RPMI7951 (cell line): ENCODE data around the gene BTBD2. TPM values are rescaled to one million over a fixed set of nuclear protein-coding genes. Genes with fewer than 3 reads are reported as not detected.
A peak's percentile ranks its signal among the peaks of the same experiment; 100 is the strongest.

Experiments
- DNase-seq: peaks from one replicate; pipeline ENCODE4 v3.0.0-alpha.2; 2012; ENCODE audit warnings: low read depth
- total RNA-seq: library from RNA; depleted of rRNA; stranded (reverse); fragments of >200 nt; shearing (Covaris generic); gene quantifications from 2 replicates; pipeline ENCODE4 v1.2.3, GENCODE V29; 2014; rRNA removed

BTBD2 gene
- total RNA-seq, result 37.0 and 42.1 TPM in 2 replicates

DNA sequence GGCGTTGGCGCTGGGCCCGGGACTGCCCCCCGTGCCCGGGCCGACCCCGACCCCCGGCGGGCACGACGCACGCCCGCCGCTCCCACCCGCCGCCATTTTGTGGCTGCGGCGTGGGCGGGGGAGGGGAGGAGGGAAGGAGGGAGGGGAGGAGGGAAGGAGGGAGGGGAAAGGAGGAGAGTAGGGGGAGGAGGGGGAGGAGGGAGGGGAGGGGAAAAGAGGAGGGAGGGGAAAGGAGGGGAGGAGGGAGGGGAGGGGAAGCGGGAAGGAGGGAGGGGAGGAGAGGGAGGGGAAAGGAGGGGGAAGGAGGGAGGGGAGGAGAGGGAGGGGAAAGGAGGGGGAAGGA is at the start of gene BTBD2:
BTBD2 (minus strand) TSS at position 107 of the 343 bp plus-strand sequence; CDS start at position 96, 11 bp downstream.
- peak; percentile 79 for DNase-seq

DNA sequence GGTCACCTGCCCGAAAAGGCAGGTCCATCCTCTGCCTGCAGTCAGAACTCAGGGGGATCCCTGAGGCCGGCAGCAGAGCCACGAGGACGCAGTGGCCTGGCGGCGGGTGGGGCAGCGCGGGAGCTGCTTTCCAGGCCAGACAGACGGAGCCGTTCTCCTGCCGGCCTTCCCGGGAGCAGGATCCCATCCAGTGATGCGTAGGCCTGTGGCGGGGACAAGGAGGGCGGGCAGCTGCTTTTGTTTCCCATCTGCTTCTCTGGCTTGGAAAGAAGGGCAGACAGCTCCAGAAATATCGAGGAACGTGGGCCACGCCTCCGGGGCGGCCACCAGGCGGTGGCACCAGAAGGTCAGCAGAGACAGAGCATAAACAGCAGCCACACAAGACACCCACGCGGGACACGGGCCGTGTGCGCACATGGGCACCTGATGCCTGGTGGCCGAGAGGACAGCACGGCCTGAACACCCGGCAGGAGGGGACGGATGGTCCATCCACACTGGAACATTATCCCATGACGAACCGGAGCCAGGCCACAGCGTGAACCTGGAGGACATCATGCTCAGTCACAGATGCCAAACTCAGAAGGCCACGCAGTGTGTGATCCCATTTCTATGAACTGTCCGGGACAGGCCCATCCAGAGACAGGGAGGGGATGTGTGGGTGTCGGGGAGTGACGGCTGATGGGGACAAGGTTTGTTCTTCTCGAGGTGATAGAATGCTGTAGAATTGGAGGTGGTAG is 49.4 kb upstream of the BTBD2 start:
- DNase-seq, result no peak

DNA sequence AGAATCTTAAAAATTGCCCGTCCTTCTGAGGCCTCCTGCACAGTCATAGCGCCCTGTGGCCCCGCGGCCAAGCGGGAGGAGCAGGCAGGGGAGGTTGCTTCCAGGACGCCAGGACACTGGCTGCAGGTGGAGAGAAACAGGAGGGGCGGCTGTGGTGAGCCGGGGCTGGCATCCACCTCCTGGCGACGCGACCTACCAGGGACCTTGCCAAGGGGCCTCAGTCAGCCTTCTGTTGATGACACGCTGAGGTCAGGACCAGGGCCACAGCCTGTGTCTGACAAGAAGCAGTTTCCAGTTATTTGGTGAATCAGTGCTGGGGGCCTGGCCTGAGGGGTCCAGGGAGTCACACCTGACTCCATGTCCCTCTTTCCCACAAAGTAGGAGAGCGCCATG is 48.9 kb upstream of the BTBD2 start:
- DNase-seq, result no peak

DNA sequence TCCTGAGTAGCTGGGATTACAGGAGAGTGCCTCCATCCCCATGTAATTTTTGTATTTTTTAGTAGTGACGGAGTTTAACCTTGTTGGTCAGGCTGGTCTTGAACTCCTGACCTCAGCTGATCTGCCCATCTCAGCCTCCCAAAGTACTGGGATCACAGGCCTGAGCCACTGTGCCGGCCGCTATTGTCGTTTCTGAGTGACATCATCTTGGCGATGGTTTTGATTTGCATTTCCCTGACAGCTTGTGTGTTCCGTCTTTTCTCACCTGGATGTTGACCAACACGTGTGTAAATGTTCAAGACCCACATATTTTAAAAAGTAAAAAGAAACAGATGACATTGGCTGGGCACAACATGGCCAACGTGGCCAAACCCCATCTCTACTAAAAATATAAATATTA is 48.3 kb upstream of the BTBD2 start:
- no peak for DNase-seq

DNA sequence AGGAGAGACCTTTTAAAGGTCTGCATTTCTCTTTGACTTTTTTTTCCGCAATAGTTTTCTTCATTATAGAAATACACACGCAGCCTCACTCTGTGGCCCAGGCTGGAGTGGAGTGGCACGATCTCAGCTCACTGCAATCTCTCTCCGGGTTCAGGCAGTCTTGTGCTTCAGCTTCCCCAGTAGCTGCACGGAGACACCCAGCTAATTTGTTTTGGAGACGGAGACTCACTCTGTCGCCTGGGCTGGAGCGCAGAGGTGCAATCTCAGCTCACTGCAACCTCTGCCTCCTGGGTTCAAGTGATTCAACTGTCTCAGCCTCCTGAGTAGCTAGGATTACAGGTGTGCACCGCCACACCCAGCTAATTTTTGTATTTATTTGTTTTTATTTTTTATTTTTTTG is 47.3 kb upstream of the BTBD2 start:
- no peak for DNase-seq

DNA sequence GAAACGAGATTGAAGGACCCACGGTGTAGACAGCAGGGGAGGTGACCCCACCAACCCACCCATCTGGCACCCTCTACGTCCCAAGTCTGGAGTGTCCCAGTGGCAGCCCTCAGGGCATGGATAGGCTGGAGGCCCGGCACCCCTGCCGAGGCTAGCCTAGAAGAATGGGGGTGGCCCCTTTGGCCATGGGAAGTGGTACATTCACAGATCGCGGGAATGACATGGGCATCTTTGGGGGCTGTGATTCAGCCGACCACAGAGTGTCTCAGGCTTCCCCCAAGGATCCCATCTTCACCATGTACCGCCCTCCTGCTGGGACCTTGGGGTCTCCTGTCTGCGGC is 46.8 kb upstream of the BTBD2 start:
- no peak for DNase-seq

DNA sequence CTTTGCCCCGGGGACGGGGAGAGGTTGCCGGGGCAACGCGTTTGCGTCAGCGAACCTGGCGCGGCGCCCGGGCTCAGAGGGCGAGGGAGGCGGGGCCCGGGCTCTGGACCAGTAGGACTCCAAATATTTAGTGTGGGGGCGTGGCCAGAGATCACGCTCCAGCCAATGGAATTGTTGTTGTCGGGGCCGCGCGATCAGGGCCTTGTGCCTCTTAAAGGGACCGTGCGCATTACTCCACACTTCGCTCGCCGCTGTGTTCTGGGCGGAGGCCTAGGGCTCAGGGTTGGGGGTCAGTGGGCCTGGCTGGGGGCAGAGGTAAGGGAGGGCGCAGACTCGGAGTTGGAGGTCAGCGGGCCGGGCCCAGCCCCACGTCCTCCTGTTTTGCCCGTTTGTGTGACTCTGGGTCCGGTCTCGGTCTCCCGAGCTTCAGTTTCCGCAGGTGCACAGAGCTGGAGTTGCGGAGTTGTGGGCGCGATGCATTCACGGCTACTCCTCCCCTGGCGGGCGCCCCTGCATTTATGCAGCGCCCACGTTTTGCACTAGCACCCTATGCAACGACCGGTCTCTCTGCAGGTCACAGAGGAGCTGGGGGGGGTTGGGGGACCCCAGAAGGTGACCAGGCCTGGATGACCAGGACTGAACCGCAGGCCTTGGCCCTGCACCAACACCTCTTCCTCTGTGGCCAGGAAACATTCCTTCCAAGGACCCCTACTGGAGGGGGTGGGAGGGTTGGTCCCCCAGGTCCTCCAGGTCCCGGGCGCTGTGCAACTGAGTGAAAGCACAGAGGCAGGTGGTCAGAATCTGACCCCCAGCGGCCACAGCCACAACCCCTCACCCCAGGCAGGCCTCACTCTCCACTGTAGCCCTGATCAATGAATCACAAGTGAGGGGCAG is 46.2 kb upstream of the BTBD2 start:
- DNase-seq, result peak; percentile 97

DNA sequence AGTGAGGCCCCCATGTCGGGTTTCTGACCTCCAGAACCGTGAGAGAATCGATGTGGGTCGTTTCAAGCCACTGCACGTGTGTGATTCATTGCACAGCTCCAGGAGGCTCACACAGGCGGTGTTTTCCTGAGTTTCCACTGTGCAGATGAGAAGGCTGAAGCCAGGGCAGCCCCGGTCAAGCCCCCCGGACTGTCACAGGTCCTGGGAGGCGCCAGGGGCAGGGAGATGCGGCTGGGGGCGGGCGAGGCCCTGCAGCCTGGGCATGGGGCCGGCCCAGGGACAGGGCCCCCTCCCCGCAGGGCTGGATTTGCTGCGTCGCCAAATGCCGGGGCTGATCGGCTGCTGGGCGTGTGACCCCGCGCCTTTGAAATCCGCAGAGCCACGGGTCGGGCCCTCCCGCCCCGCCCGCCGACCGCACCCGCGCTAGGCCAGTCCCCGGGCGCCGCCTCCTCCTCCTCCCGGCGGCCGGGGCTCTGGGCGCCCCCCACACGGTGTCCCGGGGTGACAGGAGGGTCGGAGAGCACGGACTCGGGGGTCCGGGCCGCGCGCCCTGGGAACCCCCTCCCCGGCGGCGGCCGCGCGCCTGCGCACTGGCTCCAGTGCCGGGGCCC is 45.5 kb upstream of the BTBD2 start:
- DNase-seq, result peak; percentile 79

DNA sequence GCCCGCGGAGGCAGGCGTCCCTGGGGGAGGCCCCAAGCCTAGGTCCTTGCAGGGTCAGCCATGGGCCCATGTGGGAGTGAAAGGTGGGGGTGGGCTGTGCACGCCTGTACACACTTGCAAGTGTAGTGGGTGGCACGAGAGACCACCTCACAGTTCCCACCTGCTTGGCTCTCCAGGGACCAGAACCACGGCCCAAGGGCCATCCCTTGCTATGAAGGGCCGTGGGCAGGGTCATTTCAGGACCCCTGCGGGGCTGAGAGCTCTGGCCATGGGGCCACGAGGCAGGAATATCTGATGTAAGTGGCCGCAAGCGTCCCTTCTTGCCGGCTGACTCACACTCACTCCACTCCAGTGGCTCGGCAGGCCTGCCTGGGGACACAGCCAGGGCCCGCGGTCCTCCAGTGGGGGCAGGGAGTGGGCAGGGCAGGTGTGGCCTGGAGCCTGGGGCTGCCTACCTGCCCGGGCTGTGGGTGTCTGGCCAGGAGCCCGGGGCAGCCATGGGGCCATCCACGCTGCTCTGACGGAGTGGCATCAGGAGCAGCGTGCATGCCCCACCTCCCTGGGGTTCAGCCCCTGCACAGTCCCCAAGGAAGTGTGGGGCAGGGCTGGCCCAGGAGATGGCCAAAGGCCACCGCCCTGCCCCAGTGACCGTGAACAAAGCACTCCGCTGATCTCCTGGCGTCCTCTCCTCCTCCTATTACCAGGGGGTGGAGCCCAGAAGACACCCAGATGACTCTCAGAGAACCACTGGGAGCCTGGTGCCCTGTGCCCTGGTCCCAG is 44.1 kb upstream of the BTBD2 start:
- peak; percentile 88 for DNase-seq

DNA sequence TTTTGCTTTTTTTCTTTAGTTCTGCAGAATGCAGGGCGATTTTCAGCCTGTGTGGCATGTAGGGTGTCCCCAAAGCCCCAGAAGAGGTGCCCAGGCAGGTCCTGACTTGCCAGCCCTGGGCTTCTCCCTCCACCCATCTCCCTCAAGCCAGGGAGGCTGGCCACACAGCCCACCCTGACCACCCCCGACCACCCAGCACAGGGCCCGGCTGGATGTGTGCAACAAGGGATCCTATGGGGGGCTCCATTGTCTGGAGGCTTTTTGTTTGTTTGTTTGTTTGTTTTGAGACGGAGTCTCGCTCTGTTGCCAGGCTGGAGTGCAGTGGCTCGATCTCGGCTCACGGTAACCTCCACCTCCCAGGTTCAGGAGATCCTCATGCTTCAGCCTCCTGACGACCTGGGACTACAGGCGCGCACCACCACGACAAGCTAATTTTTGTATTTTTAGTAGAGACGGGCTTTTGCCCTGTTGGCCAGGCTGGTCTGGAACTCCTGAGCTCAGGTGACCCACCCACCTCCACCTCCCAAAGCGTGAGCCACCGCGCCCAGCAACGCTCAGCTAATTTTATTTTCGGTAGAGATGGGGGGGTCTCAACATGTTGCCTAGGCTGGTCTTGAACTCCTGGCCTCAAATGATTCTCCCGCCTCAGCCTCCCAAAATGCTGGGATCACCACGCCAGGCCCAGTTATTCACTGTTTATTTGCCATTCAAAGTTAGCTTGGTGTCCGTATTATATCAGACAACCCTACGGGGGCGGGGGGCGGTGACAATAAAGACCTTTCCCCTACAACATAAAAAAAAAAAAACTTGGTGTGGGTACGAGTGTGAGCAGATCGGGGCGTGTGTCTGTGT is 43.3 kb upstream of the BTBD2 start:
- DNase-seq, result no peak

DNA sequence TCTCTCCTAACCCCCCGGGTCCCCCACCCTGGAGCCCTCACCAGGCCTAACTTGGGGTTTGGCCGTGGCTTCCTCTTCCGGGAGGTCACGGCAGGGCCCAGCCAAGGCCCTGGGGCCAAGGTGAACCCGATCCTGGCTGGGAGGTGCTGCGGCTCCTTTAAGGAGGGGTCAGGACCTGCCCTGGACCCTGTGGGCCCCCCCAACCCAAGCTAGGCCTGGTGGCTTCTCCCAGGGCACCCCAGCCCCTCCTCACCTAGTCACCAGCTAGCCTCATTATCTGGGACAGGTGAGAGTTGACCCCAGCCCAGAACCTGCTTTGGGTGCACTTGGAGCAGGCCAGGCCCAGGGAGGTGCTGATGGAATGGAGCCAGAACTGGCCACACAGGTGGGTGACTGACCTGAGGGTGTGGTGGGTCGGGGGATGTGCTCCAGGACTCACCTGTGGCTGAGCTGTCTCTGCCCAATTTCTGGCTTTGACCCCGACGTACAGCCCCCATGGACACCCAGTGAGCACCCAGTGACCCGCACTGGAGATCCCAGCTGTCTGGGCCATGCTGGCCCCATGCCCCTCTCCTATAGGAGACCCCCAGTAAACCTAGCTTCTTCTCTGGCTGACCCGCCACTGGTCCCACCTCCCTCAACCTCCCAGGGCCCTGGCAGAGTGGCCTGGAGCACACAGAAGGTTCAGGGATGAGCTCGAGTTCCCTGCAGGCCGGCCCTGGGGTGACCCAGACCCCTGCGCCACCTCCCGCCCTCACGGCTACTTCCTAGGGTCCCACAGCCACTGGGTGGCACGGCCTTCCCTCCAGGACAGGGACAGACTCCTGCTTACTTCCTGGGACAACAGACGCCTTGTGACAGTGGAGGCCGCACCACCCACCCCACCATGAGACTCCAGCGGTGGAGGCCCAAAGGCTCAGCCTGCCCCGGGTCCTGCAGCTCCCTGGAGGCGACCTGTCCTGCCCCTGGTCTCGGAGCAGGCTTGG is 42.3 kb upstream of the BTBD2 start:
- no peak for DNase-seq

DNA sequence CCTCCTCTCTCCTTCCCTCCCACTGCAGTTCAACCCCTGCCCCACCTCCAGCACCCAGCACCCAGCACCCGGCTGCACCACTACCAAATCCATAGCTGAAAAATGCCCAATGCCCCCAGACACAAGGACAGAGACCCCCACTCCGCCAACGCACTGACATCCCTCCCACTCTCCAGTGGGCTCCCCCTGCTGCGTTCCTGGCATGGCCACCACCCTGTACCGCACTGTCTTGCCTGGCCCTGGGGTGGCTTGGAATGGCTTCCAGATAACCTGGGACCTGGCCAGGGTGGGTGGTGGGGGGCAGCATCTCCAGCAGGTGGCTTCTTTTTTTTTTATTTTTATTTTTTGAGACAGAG is 41.3 kb upstream of the BTBD2 start:
- no peak for DNase-seq

DNA sequence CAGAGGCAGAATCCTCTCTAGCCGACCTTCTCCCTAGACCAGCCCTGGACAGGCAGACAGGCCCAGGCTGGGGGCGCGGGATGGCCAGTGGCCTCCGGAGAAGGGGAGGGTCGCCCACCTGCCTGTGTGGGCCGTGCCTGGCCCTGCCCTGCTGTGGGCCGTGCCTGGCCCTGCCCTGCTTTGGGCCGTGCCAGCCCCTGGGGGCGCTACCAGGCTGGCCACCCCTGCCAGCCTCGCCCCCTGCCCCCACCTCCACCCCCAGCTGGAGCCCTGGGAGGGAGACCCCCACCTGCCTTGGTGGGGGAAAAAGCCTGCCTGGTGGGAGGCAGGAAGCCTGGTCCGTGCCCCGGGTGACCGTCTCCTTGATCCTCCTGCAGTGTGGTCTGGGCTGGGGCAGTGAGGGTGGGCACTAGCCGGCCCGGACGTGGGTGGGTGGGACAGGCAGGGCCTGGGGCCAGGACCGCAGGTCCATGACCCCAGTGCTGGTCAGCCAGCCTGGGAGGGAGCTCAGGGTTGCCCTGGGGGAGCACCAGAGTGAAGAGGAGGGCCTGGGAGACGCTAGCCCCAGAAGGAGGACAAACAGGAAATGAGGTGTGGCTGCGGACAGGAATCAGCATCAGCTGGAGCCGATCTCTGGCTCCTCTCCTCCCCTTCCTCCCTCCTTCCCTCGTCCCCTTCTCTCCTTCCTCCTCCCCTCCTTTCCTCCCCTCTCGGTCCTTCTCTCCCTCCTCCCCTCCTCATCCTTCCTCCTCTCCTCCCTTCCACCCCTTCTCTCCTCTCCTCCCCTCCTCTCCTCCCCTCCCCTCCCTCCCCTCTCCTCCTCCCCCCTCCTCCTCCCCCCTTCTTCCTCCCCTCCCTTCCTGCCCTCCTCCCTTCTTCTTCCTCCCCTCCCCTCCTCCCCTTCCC is 40.7 kb upstream of the BTBD2 start:
- DNase-seq, result peak; percentile 74

DNA sequence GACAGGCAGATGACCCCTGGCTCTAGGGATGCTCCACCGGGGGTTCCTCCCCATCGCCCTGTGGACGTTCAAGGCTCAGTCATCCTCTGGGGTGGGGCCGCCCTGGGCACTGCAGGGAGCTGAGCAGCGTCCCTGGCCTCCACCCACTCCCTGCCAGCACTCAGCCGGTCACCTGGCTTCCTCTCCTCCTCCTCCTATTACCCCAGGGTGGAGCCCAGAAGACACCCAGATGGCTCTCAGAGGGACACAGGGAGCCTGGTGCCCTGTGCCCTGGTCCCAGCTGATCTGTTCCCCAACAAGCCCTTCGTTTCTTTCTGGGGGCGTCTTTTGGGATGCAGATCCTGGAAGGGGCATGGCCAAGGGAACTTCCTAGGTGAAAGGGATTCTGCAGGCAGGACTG is 39.2 kb upstream of the BTBD2 start:
- no peak for DNase-seq

DNA sequence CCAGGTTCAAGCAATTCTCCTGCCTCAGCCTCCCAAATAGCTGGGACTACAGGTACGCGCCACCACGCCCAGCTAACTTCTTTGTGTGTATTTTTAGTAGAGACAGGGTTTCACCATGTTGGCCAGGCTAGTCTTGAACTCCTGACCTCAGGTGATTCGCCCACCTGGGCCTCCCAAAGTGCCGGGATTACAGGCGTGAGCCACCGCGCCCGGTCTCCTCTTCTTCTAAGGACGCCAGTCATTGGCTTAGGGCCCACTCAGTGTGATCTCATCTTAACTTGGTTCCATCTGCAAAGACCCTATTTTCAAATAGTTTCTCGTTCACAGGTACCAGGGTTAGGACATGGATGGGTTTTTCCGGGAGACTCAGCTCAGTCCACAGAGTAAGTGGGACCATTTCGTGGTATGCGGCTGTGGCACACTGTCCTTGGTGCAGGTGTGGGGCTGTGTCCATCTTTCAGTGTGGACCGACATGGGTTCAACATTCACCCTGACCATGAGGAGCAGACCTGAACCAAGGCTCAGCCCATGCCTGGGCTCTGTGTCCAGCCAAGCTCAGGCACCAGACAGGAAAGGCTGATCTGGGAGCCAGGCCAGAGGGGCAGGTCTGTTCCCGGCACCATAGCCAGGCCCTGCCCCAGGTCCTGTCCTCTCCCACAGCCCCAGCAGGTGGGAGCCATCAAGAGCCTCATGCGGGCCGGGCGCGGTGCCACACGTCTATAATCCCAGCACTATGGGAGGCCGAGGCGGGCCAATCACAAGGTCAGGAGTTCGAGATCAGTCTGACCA is 38.3 kb upstream of the BTBD2 start:
- DNase-seq, result no peak

DNA sequence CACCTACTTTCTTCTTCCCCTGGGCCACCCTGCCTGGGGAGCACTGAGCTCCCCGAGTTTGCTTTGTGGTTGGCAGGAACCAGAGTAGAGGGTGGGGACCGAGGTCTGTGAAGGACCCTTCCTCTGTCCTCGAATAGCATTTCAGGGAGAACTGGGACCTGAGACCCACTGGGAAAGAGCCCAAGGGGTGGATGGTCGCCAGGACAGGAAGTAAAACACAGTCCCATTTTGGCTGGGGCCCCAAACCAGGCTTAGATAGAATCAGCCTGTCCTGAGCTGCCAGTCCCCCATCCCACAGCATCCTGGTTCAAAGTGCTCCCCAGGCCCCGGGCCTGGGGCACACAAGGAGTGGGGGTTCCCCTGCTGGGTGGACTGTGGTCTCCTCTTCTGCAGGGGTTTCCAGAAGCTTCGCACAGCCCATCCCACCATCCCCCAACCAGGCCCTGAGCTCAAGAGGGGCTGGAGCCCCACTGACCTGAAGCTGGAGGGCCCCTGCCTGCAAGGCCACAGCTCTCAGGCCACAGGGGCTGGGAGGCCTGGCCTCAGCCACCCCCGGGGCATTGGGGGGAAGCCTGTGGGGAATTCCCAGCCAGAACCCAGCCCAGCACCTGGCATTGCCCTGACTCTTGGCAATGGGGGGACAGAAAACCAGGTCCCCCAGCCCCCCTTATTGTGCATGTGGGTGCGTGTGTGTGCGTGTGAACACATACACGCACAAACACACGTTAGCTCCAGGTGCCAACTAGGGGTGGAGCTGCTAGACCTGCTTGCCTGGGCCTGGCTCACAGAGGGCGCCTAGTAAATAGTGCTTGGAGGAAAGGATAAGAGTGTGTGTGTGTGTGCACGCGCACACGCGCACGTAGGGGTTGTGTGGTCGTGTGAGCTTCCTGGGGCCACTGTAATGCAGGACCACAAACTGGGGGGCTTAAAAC is 36.5 kb upstream of the BTBD2 start:
- DNase-seq, result peak; percentile 34
